Body of pancreas (tissue), 4 donors: Measurements from ENCODE around the gene VAMP2. TPM values are rescaled to one million over a fixed set of nuclear protein-coding genes. Genes with fewer than 3 reads are reported as not detected.

Experiments used
- ATAC-seq: fragments of 150-250 bp; one replicate; pipeline ENCODE4 v1.9.1; 2016
- DNase-seq, 4 donors: peaks; one replicate each; pipeline ENCODE4 v3.0.0-alpha.2; 2019
- H3K27ac ChIP-seq, 4 donors: fragments of 200-600 bp; sonication (generic); 1 replicate in 3 of 4; 2 replicates in 1 of 4; pipeline versions ENCODE4 v1.5.1 to v1.6.1; 2016 to 2019; ENCODE audit warnings: mild to moderate bottlenecking in 1 of 4, mixed read lengths in 1 of 4, moderate library complexity in 1 of 4
- H3K27me3 ChIP-seq, 2 donors: fragments of 200-600 bp; sonication (generic); one replicate each; pipeline ENCODE4 v1.6.0; 2016; ENCODE audit warnings: mild to moderate bottlenecking in 1 of 2
- H3K36me3 ChIP-seq, 2 donors: fragments of 200-600 bp; sonication (generic); replicated peaks in 1 of 2; 2 replicates each; pipeline ENCODE4 v1.5.1; 2016; ENCODE audit warnings: low read depth in 2 of 2; ENCODE audit not compliant: insufficient read depth in 1 of 2
- H3K4me1 ChIP-seq: fragments of 200-600 bp; sonication (generic); one replicate; pipeline ENCODE4 v1.6.0; 2016
- H3K4me3 ChIP-seq, 2 donors: fragments of 200-600 bp; sonication (generic); 1 replicate in 1 of 2; 2 replicates in 1 of 2; pipeline ENCODE4 v1.5.1; 2016 to 2019
- H3K9me3 ChIP-seq, 3 donors: fragments of 200-600 bp; sonication (generic); 1 replicate in 2 of 3; 2 replicates in 1 of 3; pipeline ENCODE4 v1.5.1; 2016
- CTCF ChIP-seq, 7 experiments: fragments of 450-650 bp in 4 of 7; fragments of 200-600 bp in 3 of 7; sonication (generic) in 3 of 7; IDR thresholded peaks; one replicate each; pipeline ENCODE4 v1.5.1; 2016 to 2019; ENCODE audit warnings: antibody characterized with exemption in 7 of 7
- POLR2A ChIP-seq, 3 donors: fragments of 450-650 bp; IDR thresholded peaks; one replicate each; pipeline ENCODE4 v1.6.1; 2016; ENCODE audit warnings: antibody characterized with exemption in 3 of 3, mild to moderate bottlenecking in 2 of 3
- WGBS, 2 donors: methylation state at CpG; one replicate each; pipeline ENCODE4 v1.1.5; 2017; 5-methylcytosine and 5-hydroxymethylcytosine counted together
- intact Hi-C: fragments of 100-400 bp; cut with DNase I; formaldehyde crosslinking; loops from one replicate; pipeline ENCODE4 v1.15.1; 2023
- total RNA-seq, 2 donors: library from RNA; depleted of rRNA; stranded (reverse); fragments of >200 nt; gene quantifications; one replicate each; pipeline ENCODE4 v1.1.0, GENCODE V29; 2016

The VAMP2 gene
- total RNA-seq, 2 donors from 2014 or later: 16.3 to 26.4 TPM

- ATAC-seq: peak; percentile 79
- Histone ChIP-seq H3K27ac (peak overlapping the region; percentile 37 to 78 (median 62)), H3K4me1 (peaks cover 58% of the 10 kb centered on the region), H3K4me3 (peak overlapping the region in 1 of 2 donors; percentile 28), H3K27me3 (peaks cover 0 to 31% of the 10 kb centered on the region in 2 donors), H3K9me3 (no peaks in the 10 kb centered on the region), H3K36me3 (no peaks in the 10 kb centered on the region)
- TF ChIP-seq CTCF (IDR thresholded peaks at IDR 0.05): peak; percentile 72 to 92 (median 86)
- peak in 1 of 3 donors; percentile 10 for TF ChIP-seq POLR2A (IDR thresholded peaks at IDR 0.05)
- peak; percentile 90 to 96 (median 91) for DNase-seq
- intact Hi-C loops: no loop called here
- WGBS, 2 donors: 0% methylated on average over 24 to 38 of the region's 38 CpGs
Observed at GRCh38 chr17:8118769-8119580, 43.8 kb downstream of the VAMP2 start.

- DNase-seq (peak in 3 of 4 donors; percentile 41 to 55 (median 42)), ATAC-seq (peak; percentile 15)
- H3K36me3 ChIP-seq: no peaks in the 10 kb centered on the region
- 4 to 7% methylated on average over 18 to 30 of the region's 33 CpGs for WGBS, 2 donors
- no peaks in the 10 kb centered on the region for H3K9me3 ChIP-seq
- intact Hi-C loops: no loop called here
- H3K4me1 ChIP-seq: peaks cover 50% of the 10 kb centered on the region
- peak within 1 kb of the TSS; percentile 37 to 78 (median 62) for H3K27ac ChIP-seq
- H3K4me3 ChIP-seq: peak within 1 kb of the TSS in 1 of 2 donors; percentile 28
- H3K27me3 ChIP-seq: peaks cover 0 to 23% of the 10 kb centered on the region in 2 donors
- TF ChIP-seq POLR2A (IDR thresholded peaks at IDR 0.05): no peak
- TF ChIP-seq CTCF (IDR thresholded peaks at IDR 0.05): no peak
Observed at GRCh38 chr17:8117980-8118768, 44.6 kb downstream of the VAMP2 start, which contains the start of gene ALOXE3. ALOXE3 (minus strand) TSS chr17:8118514; CDS start chr17:8117990, 524 bp downstream.

DNA sequence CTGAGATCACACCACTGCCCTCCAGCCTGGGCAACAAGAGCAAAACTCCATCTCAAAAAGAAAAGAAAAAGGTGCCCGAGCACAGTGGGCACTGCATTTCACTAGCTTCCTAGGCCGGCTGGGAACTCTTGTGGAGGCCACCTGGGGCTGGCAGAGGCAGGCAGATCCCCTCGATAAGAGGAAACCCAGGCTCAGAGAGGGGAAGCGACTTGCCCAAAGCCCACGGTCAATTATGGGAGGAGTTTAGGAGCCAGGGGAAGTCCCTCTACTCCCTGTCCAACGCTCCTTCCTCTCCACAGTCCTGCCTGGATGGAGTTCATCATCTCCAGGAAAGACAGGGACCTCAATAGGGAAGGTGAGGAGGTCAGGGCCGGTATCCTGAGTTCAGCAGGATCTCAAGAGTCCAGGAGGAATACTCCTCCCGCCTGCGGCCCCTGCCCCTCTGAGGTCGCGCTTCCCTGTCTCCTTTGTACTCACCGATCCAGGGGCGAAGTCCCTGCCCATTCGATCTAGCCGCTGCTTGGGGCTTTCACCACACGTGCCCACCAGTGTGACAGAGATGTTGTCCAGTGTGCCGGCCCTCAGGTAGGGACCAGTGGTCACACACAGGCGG is 45.3 kb downstream of the VAMP2 start:
- DNase-seq (no peak), ATAC-seq (no peak)
- H3K4me1 ChIP-seq: peaks cover 43% of the 10 kb centered on the region
- TF ChIP-seq POLR2A (IDR thresholded peaks at IDR 0.05) (no peak), CTCF (IDR thresholded peaks at IDR 0.05) (no peak)
- peaks cover 0 to 16% of the 10 kb centered on the region in 2 donors for H3K27me3 ChIP-seq
- no peaks in the 10 kb centered on the region for H3K36me3 ChIP-seq
- H3K9me3 ChIP-seq: no peaks in the 10 kb centered on the region
- 12 to 29% methylated on average over 15 to 18 of the region's 18 CpGs for WGBS, 2 donors
- no peak overlapping the region for H3K4me3 ChIP-seq
- H3K27ac ChIP-seq: no peak overlapping the region
- intact Hi-C loops: no loop called here

- H3K27ac ChIP-seq: no peak overlapping the region
- H3K36me3 ChIP-seq: no peaks in the 10 kb centered on the region
- intact Hi-C loops: no loop called here
- 39 to 62% methylated on average over 17 to 18 of the region's 18 CpGs for WGBS, 2 donors
- DNase-seq: no peak
- no peak for ATAC-seq
- no peak overlapping the region for H3K4me3 ChIP-seq
- H3K9me3 ChIP-seq: no peaks in the 10 kb centered on the region
- TF ChIP-seq CTCF (IDR thresholded peaks at IDR 0.05) (no peak), POLR2A (IDR thresholded peaks at IDR 0.05) (no peak)
- H3K4me1 ChIP-seq: peaks cover 36% of the 10 kb centered on the region
- peaks cover 0 to 11% of the 10 kb centered on the region in 2 donors for H3K27me3 ChIP-seq
Observed at GRCh38 chr17:8116776-8117175, 46.0 kb downstream of the VAMP2 start.
